BE2C (cell line): ENCODE data around the gene FOXA2. TPM values are rescaled to one million over a fixed set of nuclear protein-coding genes. Genes with fewer than 3 reads are reported as not detected.

Source experiments
- DNase-seq: peaks from one replicate; pipeline ENCODE4 v3.0.0-alpha.2; 2020
- H3K27me3 ChIP-seq: fragments of 250-450 bp; sonication (Bioruptor Pico); 2 replicates; pipeline ENCODE4 v1.5.1; 2020; ENCODE audit warnings: mild to moderate bottlenecking
- H3K36me3 ChIP-seq: fragments of 250-450 bp; sonication (Bioruptor Pico); 2 replicates; pipeline ENCODE4 v1.5.1; 2020; ENCODE audit warnings: mild to moderate bottlenecking
- H3K4me1 ChIP-seq: fragments of 250-450 bp; sonication (Bioruptor Pico); 2 replicates; pipeline ENCODE4 v1.5.1; 2020
- H3K4me3 ChIP-seq: 2 replicates; pipeline ENCODE4 v1.5.1; 2011; ENCODE audit warnings: low read depth, low read length
- H3K9me3 ChIP-seq: fragments of 250-450 bp; sonication (Bioruptor Pico); 2 replicates; pipeline ENCODE4 v1.5.1; 2020
- polyA plus RNA-seq: library from polyadenylated mRNA; unstranded; fragments of >200 nt; gene quantifications from one replicate; pipeline ENCODE4 v1.2.1, GENCODE V29; 2012; ENCODE audit warnings: low read depth, missing spikeins; ENCODE audit not compliant: insufficient read length, insufficient read depth
- TF ChIP-seq, protein P1 (sequence below): IDR thresholded peaks from 2 replicates; pipeline ENCODE4 v1.5.1; 2012; ENCODE audit warnings: mild to moderate bottlenecking, low read depth, low read length

Gene FOXA2
- polyA plus RNA-seq: not detected

DNA sequence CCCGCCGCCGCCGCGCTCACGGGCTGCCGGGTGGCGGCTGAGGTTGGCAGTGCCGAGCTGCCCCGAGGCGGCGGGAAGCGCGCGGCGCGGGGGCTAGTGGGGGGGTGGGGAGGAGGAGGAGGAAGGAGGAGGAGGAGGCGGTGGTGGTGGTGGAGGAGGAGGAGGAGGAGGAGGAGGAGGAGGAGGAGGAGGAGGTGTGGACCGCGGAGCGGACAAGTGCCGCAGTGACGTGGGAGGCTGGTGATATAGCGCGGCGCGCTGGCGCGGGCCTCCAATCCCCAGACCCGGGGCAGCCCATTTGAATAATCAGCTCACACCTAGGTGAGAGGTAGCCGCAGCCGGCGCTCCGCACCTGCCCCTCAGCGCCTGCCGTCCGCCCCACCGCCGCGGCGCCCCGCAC, at the start of gene FOXA2:
FOXA2 (minus strand) TSS at position 51 of the 400 bp plus-strand sequence. CDS start 294 bp downstream, outside the sequence.
- H3K36me3 ChIP-seq: no peaks in the 10 kb centered on the region
- no peak within 1 kb of the TSS for H3K4me3 ChIP-seq
- H3K27me3 ChIP-seq: peaks cover 60% of the 10 kb centered on the region
- TF ChIP-seq, protein P1, sequence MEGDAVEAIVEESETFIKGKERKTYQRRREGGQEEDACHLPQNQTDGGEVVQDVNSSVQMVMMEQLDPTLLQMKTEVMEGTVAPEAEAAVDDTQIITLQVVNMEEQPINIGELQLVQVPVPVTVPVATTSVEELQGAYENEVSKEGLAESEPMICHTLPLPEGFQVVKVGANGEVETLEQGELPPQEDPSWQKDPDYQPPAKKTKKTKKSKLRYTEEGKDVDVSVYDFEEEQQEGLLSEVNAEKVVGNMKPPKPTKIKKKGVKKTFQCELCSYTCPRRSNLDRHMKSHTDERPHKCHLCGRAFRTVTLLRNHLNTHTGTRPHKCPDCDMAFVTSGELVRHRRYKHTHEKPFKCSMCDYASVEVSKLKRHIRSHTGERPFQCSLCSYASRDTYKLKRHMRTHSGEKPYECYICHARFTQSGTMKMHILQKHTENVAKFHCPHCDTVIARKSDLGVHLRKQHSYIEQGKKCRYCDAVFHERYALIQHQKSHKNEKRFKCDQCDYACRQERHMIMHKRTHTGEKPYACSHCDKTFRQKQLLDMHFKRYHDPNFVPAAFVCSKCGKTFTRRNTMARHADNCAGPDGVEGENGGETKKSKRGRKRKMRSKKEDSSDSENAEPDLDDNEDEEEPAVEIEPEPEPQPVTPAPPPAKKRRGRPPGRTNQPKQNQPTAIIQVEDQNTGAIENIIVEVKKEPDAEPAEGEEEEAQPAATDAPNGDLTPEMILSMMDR: no peak
- DNase-seq: no peak
- H3K4me1 ChIP-seq: no peaks in the 10 kb centered on the region
- no peaks in the 10 kb centered on the region for H3K9me3 ChIP-seq

DNA sequence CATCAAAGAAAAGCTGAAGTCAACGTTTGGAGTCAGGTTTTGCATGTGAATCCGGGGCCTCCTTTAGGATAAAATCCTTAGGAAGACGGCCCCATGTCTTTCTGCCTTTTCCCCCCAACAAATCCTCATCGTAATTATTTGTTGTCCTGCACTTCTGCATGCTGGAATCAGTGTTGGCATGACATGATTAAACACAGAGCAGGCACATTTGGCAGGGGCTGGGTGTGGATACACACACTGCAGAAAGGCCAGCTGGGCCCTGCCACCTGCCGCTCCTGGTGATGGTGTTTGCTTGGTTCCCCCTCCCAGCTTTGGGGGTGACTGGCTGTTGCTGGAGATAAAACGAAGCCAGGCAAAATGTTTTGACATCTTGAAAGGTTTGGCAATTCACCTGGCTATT, 46.3 kb upstream of the FOXA2 start:
- H3K4me1 ChIP-seq: no peaks in the 10 kb centered on the region
- no peaks in the 10 kb centered on the region for H3K9me3 ChIP-seq
- no peaks in the 10 kb centered on the region for H3K27me3 ChIP-seq
- DNase-seq: no peak
- H3K36me3 ChIP-seq: no peaks in the 10 kb centered on the region
- H3K4me3 ChIP-seq: no peak overlapping the region
- TF ChIP-seq, protein P1: no peak

GRCh38 chr20:22629927-22630326, 45.6 kb upstream of the FOXA2 start:
- Histone ChIP-seq H3K9me3 (no peaks in the 10 kb centered on the region), H3K4me1 (no peaks in the 10 kb centered on the region), H3K27me3 (no peaks in the 10 kb centered on the region), H3K4me3 (no peak overlapping the region), H3K36me3 (no peaks in the 10 kb centered on the region)
- no peak for DNase-seq
- TF ChIP-seq, protein P1: no peak

DNA sequence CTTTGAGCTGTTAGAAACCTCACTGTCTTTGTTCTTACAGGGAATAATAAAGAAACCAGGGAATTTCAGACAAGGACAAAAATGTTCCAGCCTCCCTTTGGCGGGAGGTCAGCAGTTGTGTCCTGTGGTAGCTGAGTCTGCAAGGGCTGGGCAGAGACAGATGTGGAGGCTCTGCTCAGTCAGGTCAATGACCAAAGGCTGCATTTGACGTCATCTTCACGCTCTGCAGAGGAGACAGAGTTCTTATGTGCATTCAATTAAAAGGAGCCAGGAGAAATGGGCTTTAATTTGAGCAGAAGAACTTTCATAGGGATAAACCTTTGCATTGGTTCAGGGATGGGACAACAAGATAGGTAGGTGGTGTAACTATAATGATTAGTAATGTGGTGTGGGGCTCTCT, 45.1 kb upstream of the FOXA2 start:
- H3K27me3 ChIP-seq: no peaks in the 10 kb centered on the region
- no peaks in the 10 kb centered on the region for H3K9me3 ChIP-seq
- no peak for DNase-seq
- H3K36me3 ChIP-seq: no peaks in the 10 kb centered on the region
- TF ChIP-seq, protein P1: no peak
- H3K4me1 ChIP-seq: no peaks in the 10 kb centered on the region
- H3K4me3 ChIP-seq: no peak overlapping the region

DNA sequence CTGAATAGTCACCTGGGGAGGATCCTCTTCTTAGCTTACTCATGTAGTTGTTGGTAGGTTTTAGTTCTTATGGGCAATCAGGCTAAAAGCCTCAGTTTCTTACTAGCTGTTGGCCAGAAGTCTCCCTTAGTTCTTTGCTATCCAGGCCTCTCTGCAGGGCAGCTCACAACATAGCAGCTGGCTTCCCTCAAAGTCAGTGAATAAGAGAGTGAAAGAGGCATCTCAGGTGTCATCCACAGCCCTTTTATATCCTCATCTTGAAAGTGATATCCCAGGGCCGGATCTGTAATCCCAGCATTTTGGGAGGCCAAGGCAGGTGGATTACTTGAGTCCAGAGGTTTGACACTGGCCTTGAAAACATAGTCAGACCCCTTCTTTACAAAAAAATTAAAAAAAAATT, 42.1 kb upstream of the FOXA2 start:
- no peaks in the 10 kb centered on the region for H3K9me3 ChIP-seq
- H3K4me1 ChIP-seq: no peaks in the 10 kb centered on the region
- H3K27me3 ChIP-seq: no peaks in the 10 kb centered on the region
- H3K4me3 ChIP-seq: no peak overlapping the region
- H3K36me3 ChIP-seq: no peaks in the 10 kb centered on the region
- no peak for DNase-seq
- TF ChIP-seq, protein P1: no peak

- TF ChIP-seq, protein P1: no peak
- Histone ChIP-seq H3K27me3 (no peaks in the 10 kb centered on the region), H3K4me3 (no peak overlapping the region), H3K36me3 (no peaks in the 10 kb centered on the region), H3K4me1 (no peaks in the 10 kb centered on the region), H3K9me3 (no peaks in the 10 kb centered on the region)
- no peak for DNase-seq
These were observed 38.8 kb upstream of the FOXA2 start for GRCh38 chr20:22623211-22623610.
